ENCODE data around the gene ARHGAP22.

DNA sequence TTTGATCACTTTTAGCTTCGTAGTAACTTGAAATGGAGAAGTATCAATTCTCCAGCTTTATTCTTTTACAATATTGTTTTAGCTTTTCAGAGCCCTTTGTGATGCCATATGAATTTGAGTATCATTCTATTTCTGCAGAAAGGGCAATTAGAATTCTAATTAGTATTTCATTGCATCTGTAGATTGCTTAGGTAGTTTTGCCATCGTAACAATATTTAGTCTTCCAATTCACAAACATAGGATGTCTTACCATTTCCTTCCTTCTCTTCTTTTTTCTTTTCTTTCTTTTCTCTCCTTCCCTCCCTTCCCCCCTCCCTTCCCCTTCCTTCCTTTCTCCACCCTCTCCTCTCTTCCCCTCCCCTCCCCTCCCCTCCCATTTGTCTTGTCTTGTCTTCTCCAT, 193.4 kb downstream of the ARHGAP22 start:
- TF ChIP-seq CTCF (conservative IDR thresholded peaks at IDR 0.05; ENCODE audit: low read length) (no peak), EZH2phosphoT487 (IDR thresholded peaks at IDR 0.05; ENCODE audit: borderline replicate concordance, low read depth, low read length) (no peak)

All from OCI-LY7 (cell line).